HEK293 (cell line): ENCODE measurements around the gene PDLIM1.

Experiments
- CTCF ChIP-seq: fragments of 450-650 bp; formaldehyde crosslinking; IDR thresholded peaks from 2 replicates; pipeline ENCODE4 v1.5.1; 2016; ENCODE audit warnings: missing biosample characterization, missing genetic modification characterization
- ZBTB8A ChIP-seq: fragments of 450-650 bp; formaldehyde crosslinking; IDR thresholded peaks from 2 replicates; pipeline ENCODE4 v1.5.1; 2016; ENCODE audit warnings: missing biosample characterization, missing genetic modification characterization
- ZNF148 ChIP-seq: fragments of 450-650 bp; formaldehyde crosslinking; IDR thresholded peaks from 2 replicates; pipeline ENCODE4 v1.5.0; 2017; ENCODE audit warnings: missing biosample characterization, missing genetic modification characterization, borderline replicate concordance
- ZNF549 ChIP-seq: fragments of 450-650 bp; IDR thresholded peaks from 2 replicates; pipeline ENCODE4 v1.5.1; 2018; ENCODE audit warnings: missing biosample characterization, missing genetic modification characterization, mild to moderate bottlenecking, inconsistent platforms, moderate library complexity
- ZNF639 ChIP-seq: fragments of 450-650 bp; formaldehyde crosslinking; IDR thresholded peaks from 2 replicates; pipeline ENCODE4 v1.5.1; 2016; ENCODE audit warnings: missing biosample characterization, missing genetic modification characterization
- ZNF645 ChIP-seq: fragments of 450-650 bp; formaldehyde crosslinking; IDR thresholded peaks from 2 replicates; pipeline ENCODE4; 2016; ENCODE audit warnings: missing biosample characterization, missing genetic modification characterization
- ZNF660 ChIP-seq: fragments of 450-650 bp; IDR thresholded peaks from 2 replicates; pipeline ENCODE4 v1.5.1; 2018; ENCODE audit warnings: missing biosample characterization, mild to moderate bottlenecking, missing genetic modification characterization
- ZNF677 ChIP-seq: fragments of 450-650 bp; IDR thresholded peaks from 2 replicates; pipeline ENCODE4 v1.5.0; 2018; ENCODE audit warnings: missing biosample characterization, mild to moderate bottlenecking, missing genetic modification characterization, moderate library complexity

DNA sequence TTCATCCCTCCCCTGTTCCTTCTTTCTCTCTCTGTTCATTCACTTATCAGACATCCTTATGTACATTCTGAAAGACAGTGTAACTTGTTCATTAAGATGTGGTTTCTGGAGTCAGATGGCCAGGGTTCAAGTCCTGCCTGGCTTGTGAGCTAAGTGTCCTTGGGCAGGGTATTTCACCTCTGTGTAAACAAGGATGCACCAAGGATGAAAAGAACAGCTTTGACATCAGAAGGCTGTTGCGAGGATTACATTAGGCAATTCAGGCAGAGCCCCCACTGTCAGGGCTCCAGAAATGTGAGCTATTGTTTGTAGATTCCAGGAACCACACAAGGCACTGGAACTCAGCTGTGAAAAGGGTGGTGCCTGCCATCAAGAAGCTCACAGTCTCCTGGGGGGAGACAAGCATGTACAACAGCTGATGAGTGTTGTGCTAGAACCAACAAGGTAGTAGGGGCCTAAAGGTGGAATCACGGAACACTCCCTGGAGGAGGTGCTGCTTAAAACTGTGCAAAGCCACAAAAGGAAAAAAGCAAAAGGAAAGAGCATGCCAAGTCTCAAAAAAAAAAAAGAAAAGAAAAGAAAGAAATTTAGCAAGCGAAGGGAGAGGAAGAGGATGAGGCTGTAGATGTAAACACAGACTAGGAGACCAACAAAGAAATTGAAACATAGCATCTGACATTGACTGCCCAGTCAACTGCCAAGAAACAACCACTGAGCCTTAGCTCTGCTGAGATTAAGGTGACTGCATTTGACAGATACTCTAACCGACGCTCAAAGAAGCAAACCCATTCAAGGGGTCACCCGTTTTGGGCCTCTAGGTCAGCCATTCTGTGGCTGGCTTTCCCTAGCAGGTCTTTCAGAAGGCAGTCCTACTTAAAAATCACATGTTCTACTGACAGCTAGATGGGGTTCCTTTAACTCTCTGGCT is 12.5 kb downstream of the PDLIM1 start:
- TF ChIP-seq ZNF645 (tag by site-specific recombination) = no peak
- no peak for TF ChIP-seq ZNF148
- no peak for TF ChIP-seq CTCF (tag by site-specific recombination)
- no peak for TF ChIP-seq ZNF660 (tag by site-specific recombination)
- TF ChIP-seq ZNF677 (tag by site-specific recombination) = no peak
- no peak for TF ChIP-seq ZNF549 (tag by site-specific recombination)
- no peak for TF ChIP-seq ZNF639 (tag by site-specific recombination)
- no peak for TF ChIP-seq ZBTB8A (tag by site-specific recombination)
